ENCODE data around the gene ASB13.

DNA sequence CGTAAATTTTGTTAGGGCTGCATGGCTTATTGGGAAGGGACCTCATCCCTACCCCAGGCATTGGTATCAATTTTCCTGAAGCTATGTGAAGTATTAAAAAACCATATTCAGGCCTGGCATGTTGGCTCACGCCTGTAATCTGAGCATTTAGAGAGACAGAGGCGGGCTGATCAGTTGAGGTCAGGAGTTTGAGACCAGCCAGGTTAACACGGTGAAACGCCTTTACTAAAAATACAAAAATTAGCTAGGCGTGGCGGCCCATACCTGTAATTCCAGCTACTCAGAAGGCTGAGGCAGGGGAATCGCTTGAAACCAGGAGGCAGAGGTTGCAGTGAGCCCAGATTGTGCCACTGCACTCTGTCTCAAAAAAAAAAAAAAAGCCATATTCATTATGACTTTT lies 25.4 kb upstream of the ASB13 start:
- TF ChIP-seq GATA3 (IDR thresholded peaks at IDR 0.05; ENCODE audit: low read depth, low read length) (no peak), GATA2 (IDR thresholded peaks at IDR 0.05; ENCODE audit: low read depth, low read length) (no peak)
